HG02610 (cell line): ENCODE data around the gene EFTUD2.

Experiments used
- ATAC-seq: cut with Tn5 transposase; IDR thresholded peaks from one replicate; pipeline ENCODE4 v1.9.1; 2021; ENCODE audit warnings: mild to moderate bottlenecking, moderate library complexity; ENCODE audit not compliant: unreplicated experiment

EFTUD2 gene

DNA sequence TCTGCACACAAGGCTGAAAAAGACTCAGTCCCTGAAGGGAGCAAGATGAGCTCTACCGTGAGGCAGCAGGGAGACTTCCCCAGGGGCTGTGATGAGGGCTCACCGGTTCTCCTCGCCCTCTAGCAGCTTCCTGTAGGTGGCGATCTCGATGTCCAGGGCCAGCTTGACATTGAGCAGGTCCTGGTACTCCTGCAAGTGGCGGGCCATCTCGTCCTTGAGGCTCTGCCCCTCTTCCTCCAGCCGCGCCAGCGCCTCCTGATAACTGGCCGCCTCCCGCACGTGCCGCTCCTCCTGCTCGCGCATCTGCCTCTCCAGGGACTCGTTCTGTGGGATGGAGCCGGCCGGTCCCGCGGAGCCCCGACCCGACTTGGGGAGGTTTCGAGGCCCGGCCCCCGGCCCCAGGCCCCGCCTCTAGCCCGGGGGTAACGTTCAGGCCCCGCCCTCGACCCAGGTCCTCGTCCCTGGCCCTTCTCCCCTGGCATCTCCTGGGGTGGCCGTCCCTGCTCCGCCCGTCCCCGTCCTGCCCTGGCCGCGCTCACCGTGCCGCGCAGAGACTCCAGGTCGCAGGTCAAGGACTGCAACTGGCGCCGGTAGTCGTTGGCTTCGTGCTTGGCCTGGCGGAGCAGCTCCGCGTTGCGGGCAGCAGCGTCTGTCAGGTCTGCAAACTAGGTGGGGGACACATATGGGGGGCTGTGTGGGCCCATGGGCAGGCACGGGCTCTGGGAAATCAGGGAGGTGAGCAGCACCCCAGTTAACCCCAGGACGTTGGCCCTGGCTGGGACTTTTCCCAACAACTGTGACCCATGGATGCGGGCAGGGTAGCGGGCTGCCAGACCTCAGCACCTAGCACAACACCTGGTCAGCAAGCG is 12.1 kb upstream of the EFTUD2 start:
- no peak for ATAC-seq

- ATAC-seq: no peak
These were observed 11.2 kb upstream of the EFTUD2 start for GRCh38 chr17:44910231-44911106.

DNA sequence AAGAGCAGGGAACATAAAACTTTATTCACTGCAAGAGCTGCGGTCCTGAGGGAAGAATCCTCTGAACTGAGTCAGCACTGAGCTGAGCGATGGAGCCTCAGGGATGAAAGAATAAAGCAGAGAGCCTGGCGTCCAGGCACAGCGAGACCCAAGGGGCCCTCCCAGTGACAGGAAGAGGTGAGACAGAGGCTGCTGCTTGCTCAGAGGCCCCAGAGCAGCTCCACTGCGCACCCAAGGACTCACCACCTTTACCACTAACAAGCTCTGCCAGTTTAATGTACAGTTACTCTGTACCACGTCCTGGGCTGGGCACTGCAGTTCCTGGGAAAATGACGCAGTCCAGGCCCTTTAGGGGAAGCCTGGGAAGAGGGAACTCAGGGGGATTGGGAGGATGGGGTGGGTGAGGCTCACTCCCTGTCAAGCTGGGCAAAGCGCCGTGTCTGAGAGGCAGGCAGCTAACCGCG is 10.5 kb upstream of the EFTUD2 start:
- no peak for ATAC-seq

GRCh38 chr17:44908761-44909326 is 9.6 kb upstream of the EFTUD2 start:
- ATAC-seq: no peak

- no peak for ATAC-seq
These were observed 8.7 kb upstream of the EFTUD2 start for GRCh38 chr17:44907729-44908470.

DNA sequence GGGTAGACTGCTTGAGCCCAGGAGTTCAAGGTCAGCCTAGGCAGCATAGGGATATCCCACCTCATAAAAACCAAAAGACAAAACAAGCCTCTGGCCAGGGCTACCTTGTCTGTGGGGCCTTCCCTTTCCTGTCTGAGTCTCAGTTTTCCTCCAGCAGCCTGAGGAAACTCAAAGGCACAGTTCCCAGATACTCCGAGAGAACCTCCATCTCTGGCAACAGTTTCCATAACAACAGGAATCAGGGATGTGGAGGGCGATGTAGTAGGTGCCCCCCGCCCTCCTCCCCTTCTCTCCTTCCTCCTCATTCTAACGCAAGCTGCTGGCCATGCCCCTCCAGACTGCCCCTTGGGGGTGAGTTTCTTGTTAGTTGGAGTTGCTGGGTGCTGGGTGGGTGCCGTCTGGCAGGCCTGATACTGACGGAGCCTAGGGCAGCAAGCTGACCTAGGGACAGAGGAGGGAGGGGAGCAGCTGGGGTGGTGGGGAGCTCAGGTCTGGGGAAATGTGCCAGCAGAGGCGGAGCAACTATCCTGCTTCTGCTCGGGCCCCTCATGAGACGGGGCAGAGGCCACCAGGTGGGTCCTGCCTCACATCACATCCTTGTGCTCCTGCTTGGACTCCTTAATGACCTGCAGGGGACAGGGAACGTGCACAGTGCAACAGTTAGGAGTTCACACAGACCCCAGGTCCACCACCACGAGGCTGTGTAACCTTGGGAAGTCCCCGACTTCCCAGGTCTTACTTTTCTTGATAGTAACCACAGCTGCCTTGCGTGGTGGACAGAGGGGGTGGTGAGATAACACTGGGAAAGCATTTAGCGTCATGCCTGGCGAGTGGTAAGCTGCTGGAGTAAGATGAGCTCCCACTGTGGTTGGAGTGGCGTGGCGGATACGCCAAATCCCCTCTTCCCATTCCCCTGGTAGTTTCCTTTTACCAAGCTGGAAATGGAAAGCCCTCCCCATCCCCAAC is 7.8 kb upstream of the EFTUD2 start:
- no peak for ATAC-seq

DNA sequence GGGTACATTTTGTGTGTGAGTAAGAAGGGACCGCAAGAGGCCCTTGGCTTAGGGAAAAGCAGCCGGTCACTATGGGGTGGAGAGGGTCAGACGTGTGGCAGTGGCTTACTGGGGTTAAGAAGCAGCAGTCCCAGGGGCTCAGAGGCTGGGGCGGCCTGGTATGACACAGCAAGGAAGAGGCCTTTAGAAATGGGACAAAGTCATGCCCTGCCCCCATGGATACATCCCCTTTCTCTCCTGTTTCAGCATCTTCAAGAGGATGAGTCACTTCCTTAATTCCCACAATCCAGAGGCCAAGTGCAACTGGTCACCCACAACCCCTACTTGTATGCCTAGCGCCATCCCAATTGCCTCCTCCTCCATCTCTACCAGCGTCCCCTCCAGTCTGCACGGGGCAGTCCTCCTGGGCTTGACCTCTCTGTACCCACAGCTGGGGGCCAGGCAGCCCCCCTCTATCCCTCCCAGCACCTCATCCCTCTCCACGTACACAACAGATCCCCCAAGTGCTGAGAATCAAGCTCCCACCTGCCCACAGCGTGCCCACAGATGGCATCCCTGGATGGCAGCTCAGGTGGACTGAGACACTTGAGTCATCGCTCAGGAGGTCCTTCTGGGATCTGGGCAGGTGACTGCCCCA is 6.9 kb upstream of the EFTUD2 start:
- no peak for ATAC-seq

- ATAC-seq: no peak
These were observed 6.1 kb upstream of the EFTUD2 start for GRCh38 chr17:44905006-44906000.

DNA sequence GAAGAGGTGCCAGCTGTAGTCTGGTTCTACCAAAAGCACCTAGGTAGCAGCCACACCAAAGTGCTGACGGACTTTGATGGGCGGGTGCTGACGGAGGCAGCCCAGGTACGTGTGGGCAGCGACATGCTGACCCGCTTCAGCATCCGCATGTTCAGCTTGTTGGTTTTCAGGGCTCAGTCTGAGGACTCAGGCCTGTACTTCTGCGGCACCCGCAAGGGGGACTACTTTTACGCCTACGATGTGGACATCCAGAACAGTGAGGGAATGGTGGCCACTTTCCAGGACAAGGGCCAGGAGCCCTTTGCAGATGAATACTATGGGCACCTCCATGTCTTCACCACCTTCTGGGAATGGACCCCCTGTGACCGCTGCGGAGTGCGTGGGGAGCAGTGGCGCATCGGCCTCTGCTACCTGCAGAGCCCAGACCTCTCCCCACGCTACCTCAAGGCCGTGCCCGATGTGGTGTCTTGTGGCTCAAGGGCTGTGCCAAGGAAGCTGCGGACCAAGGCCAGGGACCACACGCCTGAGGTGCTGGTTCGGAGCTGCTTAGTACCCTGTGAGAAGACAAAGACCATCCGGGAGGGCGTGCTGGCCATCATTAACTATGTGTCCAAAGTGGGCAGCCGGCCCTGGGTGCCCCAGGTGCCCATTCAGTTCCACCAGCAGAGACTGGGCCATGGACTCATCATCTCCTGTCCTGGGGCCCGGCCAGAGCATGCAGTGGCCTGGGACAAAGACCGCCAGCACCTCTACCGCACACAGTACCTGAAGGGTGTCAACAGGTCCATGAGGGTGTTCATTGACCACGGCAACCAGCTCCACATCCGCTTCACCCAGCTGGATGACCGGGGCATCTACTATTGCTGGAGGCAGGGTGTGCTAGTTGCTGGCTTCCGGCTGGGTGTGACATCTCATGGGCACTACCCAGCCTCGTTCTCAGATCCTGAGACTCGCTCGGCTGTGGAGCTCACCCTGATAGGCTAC is 5.0 kb upstream of the EFTUD2 start:
- ATAC-seq: no peak

GRCh38 chr17:44903012-44903685 is 3.9 kb upstream of the EFTUD2 start:
- no peak for ATAC-seq

- no peak for ATAC-seq
These were observed 3.0 kb upstream of the EFTUD2 start for GRCh38 chr17:44902135-44902760.

- ATAC-seq: no peak
These were observed 2.2 kb upstream of the EFTUD2 start for GRCh38 chr17:44901411-44901921.

DNA sequence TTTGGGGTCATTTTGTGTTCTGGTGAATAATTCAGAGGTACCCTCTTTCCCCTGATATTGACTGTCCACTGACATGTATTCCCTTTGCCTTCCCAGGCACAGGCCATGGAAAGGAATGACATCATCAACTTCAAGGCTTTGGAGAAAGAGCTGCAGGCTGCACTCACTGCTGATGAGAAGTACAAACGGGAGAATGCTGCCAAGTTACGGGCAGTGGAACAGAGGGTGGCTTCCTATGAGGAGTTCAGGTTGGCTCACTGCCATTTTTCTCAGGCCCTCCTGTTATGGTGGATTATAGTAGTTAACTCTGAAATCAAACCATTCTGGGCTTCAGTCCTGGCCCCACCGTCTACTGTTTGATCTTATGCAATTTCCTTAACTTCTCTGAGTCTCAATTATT is 1.6 kb upstream of the EFTUD2 start:
- no peak for ATAC-seq

DNA sequence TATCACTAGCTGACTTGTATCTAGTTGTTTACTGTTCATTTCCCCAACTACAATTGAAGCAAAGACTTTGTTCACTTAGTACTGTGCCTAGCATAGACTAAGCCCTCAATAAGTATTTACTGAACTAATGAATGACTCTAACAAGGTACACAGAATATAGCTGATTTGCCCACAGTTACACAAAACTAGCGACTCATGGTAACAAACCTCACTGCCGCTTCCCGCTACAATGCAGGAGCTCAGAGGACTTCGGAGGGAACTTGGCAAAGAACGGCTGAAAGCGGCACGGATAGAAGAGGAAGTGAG is 524 bp downstream of the EFTUD2 start:
- no peak for ATAC-seq

GRCh38 chr17:44894642-44895041 is 4.6 kb downstream of the EFTUD2 start:
- no peak for ATAC-seq

GRCh38 chr17:44892250-44892649 is 7.0 kb downstream of the EFTUD2 start:
- no peak for ATAC-seq
